Measurements from ENCODE around the gene RCC2. TPM values are rescaled to one million over a fixed set of nuclear protein-coding genes. Genes with fewer than 3 reads are reported as not detected.

The RCC2 gene
- 90.4 and 104 TPM in 2 replicates for total RNA-seq

DNA sequence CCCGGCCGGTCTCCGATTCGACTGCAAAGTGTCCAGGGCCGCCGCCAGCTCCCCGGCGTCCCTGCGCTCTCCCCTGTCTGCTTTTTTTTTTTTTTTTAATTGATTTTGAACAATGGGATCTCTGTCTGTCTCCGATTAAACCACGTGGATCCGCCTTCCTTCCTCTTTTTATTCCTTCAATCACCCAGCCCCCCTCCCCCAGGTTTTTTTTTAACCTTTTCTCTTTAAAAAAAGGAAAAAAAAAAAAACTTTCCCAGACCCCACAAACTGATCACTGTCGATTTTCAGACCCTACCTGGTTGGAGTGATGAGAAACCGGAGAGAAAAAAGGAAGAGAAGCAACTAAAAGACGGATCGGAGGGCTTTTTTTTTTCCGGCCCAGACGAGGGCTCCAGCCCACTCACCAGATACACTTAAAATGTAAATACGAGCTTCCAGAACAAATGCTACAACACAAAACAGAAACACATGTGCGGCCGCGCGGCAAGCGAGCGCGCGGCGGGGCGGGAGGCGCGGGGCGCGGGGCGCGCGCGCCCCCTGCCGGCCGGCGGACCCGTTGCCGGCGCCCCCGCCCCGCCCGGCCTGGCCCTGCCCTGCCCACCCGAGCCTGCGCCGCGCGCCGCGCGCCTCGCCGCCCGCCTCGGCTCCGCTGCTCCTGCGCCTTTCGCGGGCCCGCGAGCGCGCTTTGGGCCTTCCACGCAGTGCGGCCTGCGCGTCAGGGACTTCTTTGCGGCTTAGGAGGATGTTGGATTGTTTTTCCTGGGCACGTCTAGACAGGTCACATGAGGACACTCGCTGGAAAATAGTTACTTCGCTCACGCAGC, at the start of gene RCC2:
RCC2 (minus strand) TSS at position 428 of the 824 bp plus-strand sequence. CDS start 1,163 bp downstream, outside the sequence.

DNA sequence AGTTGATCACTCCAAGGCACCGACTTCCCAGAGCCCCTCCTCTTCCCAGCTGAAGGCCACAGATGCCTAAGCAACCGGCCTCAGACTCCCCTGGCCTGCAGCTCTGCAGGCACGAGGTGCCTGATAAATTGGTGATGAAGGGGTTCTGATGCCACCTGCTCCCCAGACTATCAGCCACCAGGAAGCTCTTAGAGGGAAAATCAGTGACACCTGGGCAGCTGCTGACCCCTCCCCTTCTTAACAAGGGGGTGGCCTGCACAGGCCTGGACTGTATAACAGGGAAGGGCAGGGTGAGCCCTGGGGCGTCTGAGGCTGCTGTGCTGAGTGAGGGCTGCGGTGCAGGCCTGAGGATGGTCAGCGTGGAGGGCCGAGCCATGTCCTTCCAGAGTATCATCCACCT, 67.6 kb downstream of the RCC2 start, which contains the start of gene PADI6:
PADI6 (plus strand) TSS at position 301 of the 400 bp plus-strand sequence; CDS start at position 351, 50 bp downstream.

Other genes starting within 250 kb of the RCC2 start
- gene PADI1, start 234.5 kb downstream of the RCC2 start, total RNA-seq = 0.39 TPM in 1 of 2 replicates, not detected in the other
- gene PADI3, start 190.6 kb downstream of the RCC2 start, total RNA-seq = 8.7 and 9.7 TPM in 2 replicates
- not detected in 2 replicates for gene PADI4, start 131.5 kb downstream of the RCC2 start, total RNA-seq
- not detected in 2 replicates for gene PADI6, start 67.5 kb downstream of the RCC2 start, total RNA-seq
- gene ARHGEF10L, start 100.0 kb upstream of the RCC2 start, total RNA-seq = 1.4 and 3.4 TPM in 2 replicates

Data from hair follicular keratinocyte (primary cell).